HG02973 (cell line): ENCODE data around the gene TMEM95.

Source experiments
- ATAC-seq: cut with Tn5 transposase; IDR thresholded peaks from one replicate; pipeline ENCODE4 v1.9.1; 2021; ENCODE audit warnings: moderate library complexity; ENCODE audit not compliant: unreplicated experiment

The TMEM95 gene

DNA sequence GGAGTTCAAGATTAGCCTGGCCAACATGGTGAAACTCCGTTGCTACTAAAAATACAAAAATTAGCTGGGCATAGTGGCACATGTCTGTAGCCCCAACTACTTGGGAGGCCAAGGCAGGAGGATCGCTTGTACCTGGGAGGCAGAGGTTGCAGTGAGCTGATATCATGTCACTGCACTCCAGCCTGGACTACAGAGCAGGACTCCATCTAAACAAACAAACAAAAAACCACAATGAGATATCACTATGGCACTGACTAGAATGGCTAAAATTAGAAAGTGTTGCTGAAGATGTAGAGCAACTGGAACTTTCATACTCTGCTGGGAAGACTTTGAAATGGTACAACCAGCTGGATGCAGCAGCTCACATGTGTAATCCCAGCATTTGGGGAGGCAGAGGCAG lies 19.4 kb downstream of the TMEM95 start:
- no peak for ATAC-seq

DNA sequence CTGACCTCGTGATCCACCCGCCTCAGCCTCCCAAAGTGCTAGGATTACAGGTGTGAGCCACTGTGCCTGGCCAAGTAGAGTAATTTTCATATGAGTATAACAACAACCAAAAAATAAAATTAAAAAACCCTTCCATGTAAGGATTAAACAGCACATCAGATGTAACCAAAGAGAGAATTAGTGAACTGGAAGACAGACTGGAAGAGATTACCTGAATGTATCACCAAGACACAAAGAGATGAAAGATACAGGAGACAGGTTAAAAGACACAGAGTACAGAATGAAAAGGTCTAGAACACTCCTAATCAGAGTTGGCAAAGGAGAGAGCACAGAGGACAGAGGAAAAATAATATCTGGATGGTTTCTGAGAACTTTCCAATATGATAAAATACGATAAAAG lies 24.2 kb downstream of the TMEM95 start:
- ATAC-seq: no peak

DNA sequence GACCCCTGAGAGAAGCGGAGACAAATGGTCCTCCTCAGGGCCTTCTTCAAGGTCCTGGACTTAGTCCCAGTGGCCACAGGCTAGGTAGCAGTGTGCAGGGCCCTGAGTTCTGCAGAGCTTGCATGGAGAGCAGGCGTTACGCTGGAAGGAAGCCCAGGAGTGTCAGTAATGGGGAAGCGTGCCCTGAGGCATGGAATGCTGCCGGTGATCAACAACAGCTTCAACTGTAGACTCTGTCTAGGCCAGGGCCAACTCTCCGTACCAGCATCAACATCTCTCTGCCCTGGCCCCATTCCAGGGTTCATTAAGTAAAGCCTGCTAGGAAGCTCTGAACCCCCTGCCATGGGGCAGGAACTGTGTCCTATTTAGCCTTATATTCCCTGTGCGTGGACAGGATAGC lies 25.4 kb downstream of the TMEM95 start:
- no peak for ATAC-seq

DNA sequence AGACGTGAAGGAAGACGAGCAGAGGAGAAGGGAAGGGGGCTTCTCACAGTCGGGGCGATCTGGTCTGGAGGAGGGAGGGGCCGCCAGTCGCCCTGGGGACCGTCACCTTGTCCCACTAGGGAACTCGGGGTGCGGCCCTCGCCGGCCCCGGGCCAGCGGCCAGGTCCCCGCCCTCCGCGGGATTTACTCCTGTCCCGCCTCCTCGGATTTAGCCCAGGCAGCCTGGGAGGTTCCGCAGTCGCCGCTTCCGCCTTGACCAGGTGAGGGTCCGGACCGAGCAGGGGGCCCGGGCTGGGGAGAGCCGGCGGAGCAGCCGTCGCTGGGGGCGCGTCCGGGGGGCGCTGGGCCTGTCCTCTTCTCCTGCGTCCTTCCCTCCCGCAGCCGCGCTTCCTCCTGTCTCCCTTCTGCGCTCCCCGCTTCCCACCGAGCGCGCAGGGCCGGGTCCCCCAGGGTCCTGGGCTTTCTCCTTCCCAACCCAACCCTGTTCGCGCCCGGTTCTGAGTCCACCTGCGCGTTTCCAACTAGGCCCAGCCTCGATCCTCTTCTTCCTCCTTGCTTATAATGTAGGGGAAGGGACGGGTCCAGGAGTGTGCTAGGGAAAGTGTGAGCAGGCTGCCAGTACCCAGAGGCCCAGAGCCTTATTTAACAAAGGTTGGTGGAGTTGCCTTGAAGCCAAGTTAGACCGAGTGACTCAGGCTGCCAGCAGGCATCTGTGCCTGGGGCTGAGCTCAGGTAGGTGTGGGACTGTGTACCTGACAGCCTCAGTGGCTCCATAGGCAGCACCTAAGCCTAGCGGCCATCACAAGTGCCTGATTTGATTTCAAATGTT lies 26.1 kb downstream of the TMEM95 start, which contains the start of gene TNK1:
Gene TNK1, plus strand, starts transcription at position 235 of the 829 bp plus-strand sequence. CDS start 1,838 bp downstream, outside the sequence.
- no peak for ATAC-seq

DNA sequence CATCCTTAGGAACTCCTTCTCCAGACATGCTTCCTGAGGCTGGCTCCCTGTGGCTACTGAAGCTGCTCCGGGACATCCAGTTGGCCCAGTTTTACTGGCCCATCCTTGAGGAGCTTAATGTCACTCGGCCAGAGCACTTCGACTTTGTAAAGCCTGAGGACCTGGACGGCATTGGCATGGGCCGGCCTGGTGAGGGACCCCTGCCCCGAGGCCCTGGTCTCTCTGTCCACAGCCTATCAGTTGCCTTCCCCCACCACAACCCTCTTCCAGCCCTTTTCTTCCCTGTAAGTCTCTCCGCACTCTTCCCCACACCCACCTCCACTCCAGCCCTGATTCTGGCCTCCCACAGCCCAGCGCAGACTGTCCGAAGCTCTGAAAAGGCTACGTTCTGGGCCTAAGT lies 27.9 kb downstream of the TMEM95 start:
- no peak for ATAC-seq

DNA sequence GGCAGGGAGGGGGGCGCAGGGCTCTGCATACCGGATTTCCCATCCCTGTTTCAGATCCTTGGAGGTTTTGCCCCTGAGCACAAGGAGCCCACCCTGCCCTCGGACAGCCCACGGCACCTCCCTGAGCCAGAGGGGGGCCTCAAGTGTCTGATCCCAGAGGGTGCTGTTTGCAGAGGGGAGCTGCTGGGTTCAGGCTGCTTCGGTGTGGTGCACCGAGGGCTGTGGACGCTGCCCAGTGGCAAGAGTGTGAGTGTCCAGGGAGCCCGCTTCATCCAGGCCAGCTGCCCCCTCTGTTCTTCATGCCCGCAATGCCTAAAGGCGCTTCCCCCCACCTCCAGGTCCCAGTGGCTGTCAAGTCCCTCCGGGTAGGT lies 28.4 kb downstream of the TMEM95 start:
- no peak for ATAC-seq

DNA sequence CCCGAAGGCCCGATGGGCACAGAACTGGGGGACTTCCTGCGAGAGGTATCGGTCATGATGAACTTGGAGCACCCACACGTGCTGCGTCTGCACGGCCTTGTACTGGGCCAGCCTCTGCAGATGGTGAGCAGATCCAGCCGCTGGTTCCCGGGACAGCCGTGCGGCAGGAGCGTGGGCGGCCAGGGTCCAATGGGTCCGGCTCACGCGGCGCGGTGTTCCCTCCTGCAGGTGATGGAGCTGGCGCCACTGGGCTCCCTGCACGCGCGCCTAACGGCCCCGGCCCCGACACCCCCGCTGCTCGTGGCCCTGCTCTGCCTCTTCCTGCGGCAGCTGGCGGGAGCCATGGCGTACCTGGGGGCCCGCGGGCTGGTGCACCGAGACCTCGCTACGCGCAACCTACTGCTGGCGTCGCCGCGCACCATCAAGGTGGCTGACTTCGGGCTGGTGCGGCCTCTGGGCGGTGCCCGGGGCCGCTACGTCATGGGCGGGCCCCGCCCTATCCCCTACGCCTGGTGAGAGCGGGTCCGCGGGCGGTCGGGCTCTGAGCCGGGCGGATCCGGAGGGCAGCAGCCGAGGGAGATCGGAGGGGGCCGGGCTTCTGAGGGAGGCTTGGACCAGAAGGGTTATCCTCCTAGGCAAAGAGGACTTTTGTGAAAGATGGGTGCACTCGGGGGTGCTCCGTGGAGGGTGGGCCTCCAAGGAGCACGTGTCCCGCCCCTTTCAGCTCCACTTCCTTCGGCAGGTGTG lies 29.0 kb downstream of the TMEM95 start:
- no peak for ATAC-seq

DNA sequence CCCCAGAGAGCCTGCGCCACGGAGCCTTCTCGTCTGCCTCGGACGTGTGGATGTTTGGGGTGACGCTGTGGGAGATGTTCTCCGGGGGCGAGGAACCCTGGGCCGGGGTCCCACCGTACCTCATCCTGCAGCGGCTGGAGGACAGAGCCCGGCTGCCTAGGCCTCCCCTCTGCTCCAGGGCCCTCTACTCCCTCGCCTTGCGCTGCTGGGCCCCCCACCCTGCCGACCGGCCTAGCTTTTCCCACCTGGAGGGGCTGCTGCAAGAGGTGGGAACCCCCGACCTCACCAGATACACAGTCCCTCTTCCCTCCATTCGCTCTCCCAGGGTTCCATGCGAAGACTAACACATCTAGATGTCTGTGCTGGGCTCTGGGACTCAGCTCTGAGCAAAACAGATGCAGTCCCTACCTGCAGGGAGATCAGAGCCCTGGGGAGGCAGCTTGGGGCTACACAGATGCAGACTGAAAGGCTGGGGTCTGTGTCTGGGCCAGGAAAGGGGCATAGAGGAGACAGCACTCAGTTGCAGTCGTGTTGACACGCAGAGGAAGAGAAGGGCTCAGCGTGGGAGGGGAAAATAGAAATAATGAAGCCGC lies 29.6 kb downstream of the TMEM95 start:
- ATAC-seq: no peak

DNA sequence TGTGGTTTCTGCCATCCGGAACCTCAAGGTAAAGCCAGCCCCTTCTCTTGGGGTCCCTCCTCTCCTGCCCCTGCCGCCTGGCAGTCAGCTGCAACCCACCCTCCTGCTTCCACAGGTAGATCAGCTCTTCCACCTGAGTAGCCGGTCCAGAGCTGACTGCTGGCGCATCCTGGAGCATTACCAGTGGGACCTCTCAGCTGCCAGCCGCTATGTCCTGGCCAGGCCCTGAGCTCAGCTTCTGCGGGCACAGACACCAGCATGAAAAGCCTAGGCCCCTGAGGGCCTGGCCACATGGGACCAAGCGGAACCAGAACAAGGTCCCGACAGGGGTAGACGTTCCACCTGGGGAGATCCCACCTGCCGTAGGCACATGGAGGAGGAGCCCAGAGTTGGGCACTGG lies 33.9 kb downstream of the TMEM95 start:
- ATAC-seq: no peak

DNA sequence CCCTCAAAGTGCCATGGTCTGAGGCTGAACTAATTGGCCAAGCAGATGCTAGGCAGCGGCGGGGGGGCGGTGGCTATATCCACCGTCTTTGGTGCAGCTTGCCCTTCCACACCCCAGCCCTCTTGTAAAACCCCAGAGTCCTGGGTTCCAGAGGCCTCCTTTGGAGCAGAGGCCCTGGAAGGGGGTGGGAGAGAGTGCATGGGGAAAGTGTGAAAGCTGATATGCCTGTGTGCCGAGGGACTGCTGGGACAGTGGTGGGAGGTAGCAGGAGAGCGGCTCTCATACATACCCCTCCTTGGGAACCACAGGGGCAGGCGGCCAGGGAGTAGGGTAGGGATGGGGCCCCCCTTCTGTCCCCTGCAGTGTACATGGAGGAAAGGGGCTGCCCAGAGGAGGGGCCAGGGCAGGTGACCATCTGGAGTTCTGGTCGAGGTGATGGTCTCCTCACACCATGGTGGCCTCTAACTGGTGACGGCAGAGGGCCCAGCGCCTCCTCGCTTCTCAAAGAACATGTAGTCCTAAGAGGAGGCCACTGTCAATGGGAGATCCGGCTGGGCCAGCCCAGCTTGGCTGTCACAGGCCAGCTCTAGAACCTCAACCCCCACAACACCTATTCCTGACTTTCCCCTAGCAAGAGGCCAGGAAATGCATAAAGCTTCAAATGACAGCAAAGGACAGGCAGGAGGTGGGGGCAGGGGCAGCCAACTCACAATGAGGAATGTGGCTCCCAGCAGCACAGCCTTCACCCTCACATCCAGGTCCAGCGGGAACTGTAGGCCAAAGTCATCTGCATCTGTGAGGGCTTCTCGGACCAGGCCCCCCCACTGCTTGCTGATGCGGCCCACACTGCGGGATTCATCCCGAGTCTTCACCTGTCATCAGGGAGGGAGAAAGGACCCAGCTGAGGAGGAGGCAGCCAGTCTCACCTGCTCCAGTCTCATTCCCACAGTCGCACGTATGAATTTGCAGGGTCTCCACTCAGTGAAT lies 35.3 kb downstream of the TMEM95 start:
- ATAC-seq: no peak

DNA sequence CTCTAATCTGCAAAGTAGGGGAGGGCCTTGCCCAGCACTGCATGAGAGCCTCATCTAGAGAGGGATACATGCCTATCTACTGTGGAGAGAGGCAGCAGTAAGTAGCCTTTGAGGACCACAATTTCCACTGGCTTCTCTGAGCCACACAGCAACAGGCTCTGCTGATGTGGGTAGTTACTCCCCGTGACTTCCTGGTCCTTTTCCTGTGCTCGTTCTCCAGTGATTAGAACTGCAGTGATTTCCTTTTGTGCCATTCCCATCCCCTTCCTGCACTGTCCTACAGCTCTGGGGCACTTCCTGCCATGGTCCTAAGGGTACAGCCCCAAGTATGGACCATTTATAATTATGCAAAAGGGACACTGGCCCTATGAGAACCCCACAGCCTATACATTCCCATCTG lies 36.4 kb downstream of the TMEM95 start:
- ATAC-seq: no peak

DNA sequence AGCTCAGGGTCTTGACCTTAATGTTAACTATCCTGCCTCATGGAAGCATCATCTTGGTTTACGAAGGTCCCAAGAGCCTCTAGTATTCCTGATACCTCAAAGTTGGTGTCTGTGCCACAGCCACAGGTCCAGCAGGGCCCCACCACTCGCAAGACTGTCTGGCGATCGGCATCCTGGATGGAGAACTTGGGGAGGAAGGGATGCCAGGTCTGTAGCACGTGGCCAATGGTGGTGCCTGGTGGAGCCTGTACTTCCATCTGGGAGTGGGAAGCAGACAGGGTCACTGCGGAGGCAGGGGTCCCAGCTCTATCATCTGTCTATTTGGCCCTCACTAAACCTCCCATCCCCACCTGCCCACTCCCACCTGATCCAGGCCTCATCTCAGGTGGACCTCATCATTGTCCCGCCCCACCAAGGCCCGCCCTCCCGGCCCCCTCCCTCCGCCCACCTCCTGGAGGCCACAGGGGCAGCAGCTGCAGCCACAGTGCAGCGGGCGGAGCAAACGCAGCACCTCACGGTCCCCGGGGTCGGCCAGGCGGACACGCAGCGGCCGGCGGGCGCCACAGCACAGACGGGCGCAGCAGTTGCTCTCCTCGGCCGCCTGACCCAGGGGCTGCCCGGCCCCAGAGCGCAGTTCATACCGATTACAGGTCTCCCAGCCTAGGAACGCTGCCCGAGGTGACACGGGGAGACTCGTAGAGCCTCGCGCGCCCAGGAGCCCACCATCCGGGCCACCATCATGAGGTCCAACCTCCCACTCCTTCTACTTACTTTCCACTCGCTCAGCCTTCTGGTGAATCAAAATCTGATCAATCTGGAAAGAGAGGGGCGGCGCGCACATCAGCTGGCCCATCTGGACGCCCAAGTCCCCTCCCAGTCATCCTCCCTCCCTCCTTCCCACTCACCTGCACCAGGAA lies 38.0 kb downstream of the TMEM95 start:
- no peak for ATAC-seq

DNA sequence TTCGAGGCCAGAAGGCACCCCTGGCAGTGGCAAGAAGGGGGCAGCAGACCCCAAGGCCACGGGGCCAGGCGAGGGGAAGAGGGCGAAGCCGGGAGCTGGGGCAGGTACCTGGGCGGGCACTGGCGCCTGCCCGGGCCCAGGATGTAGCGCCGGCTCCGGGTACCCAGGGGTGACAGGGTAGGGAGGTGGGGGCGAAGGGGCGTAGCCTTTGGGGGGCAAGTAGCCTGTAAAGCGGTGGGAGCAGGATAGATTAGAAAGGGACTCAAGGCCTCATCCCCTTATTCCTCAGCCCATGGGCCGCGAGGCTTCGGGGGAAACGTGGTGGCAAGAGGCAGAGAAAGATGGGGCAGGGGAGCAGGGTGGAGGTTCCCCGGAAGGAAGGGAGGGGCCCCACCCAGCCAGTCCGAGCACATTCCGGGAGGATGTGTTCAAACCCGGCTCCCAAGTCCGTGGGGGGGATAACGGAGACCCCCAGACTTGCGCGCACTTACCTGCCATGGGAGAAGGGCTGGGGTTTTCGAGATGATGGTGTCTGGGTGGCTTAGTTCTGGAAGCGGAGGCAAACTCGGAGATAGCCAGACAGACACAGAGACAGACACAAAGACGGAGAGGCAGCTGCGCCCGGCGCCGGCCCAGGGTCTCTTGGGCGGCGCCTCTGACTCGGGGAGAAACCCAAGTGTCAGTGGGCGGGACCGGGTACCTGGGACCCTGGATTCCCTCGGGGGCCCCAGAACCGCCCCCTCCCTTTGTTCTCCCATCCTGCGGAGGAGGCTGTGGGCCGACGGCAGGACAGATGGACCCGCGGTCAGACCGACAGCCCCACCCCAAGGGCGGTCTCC lies 38.9 kb downstream of the TMEM95 start:
- ATAC-seq: peak; percentile 41

DNA sequence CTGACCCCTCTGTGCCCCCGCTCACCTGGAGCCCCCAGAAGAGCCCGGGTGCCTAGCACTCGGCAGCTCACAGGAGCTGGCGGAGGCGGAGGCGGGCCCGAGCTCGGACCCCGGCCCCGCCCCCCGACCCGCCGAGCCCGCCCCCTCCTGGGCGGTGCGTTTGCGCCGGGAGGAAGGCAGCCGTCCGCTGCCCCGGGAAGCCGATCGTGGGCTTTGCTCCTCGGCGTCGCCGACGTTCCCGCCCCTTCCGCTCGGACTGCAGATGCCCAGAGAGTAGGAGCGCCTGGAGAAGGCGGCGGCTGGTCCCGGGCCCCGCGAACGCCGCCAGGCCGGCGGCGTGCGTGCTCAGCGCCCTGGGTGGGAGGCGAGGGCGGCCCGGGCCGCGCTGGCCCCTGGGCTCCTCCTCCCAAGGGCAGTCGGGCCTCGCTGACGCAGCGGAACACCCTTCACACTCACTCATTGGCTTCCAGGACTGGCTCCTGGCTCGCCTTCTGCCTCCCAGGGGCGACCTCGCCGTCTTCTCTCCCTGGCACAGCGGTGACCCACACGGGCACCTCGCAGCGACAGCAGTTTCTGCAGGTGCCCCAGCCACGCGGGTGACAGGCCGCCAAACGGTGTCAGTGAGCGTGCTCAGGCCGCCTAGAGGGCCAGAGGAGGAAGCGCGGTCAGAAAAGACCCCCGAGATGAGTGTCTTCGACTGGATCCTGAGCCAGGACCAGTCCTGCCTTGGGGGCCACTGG lies 39.7 kb downstream of the TMEM95 start, which contains the start of gene PLSCR3:
Gene PLSCR3, minus strand, starts transcription at position 74 of the 740 bp plus-strand sequence. CDS start 415 bp downstream, outside the sequence.
- ATAC-seq: peak; percentile 51

DNA sequence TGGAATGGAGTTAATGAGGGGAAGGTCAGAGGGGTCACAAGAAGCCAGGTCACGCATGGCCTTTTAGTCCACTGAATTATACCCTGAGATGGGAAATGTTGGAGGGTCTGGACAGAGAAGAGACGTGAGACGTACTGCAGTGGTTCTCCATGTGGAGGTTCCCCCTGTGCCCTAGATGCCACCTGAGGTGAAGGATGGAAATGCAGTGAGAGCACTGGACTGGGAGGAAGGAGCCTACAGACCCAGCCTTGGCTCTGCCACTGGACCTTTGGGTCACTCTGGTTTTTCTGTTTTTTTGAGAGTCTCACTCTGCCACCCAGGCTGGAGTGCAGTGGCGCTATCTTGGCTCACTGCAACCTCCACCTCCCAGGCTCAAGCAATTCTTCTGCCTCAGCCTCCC lies 41.2 kb downstream of the TMEM95 start:
- ATAC-seq: no peak

DNA sequence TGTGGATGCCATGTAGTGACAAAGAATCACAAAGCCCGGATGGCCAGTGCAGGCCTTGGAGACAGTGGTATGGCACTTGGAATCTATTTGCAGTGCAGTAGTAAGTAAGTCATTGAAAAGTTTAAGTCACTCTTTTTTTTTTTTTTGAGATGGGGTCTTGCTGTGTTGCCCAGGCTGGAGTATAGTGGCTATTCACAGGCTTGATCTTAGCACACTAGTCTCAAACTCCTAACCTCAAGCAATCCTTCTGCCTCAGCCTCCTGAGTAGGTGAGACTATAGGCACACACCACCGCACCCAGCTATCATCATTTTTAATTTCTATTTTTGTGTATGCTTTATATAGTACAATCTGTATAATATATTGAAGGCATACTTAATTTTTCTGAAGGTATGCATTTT lies 43.7 kb downstream of the TMEM95 start:
- no peak for ATAC-seq

DNA sequence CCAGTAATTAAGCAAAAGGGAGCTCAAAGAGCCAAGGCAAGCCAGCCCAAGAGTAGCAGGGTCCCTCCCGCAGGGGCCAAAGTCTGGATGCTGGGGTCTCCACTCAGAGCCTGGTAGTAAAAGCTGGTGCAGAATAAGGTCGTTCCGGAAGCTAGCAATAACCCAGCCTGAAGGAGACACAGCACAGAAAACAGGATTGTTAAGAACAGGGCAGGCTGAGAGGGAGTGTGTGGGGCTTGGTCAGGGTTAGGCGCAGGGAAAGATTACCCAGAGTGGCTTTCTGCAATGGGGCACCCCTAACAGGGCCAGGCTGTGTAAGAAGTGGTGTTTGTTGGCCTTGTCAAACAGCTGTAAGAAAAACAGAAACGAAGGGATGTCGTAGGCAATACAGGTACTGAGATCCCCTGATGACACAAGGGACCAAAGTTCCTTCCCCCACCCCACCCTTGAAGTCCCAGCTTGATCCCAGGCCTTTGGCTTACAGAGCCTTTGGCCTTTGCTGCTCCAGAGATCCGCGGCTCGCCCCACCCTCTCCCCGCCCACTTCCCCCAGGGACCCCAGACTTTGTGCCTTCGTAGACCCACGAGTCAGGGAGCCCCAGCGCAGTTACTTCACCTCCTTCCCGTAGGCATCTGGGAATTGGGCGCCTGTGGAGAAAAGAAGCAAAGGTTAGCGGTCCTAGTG lies 48.2 kb downstream of the TMEM95 start:
- ATAC-seq: no peak

DNA sequence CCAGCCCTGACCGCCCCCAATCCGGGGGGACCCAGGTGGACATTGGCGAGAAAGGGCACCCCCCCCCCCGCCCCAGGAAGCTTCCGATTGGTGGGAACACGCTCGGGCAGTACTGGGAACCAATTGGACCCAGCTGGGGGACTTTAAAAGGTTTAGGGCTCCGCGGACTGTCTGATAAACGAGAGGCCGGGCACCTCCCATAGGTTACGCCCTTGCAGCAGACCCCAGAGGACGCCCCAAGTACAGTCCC lies 48.7 kb downstream of the TMEM95 start:
- no peak for ATAC-seq
